GM19238 (cell line): ENCODE data around the gene MEIOB.

Source experiments
- DNase-seq: peaks from one replicate; pipeline ENCODE4 v3.0.0; 2011; ENCODE audit warnings: low spot score; ENCODE audit not compliant: insufficient read length

The MEIOB gene

GRCh38 chr16:1788095-1788707 is 83.8 kb downstream of the MEIOB start:
- DNase-seq = no peak

- no peak for DNase-seq
Measured at GRCh38 chr16:1787322-1788094, 84.5 kb downstream of the MEIOB start.

GRCh38 chr16:1787056-1787321 is 85.0 kb downstream of the MEIOB start:
- DNase-seq = no peak

- no peak for DNase-seq
Measured at GRCh38 chr16:1786242-1787055, 85.5 kb downstream of the MEIOB start.

- no peak for DNase-seq
Measured at GRCh38 chr16:1785846-1786170, 86.2 kb downstream of the MEIOB start.

- no peak for DNase-seq
Measured at GRCh38 chr16:1784977-1785845, 86.8 kb downstream of the MEIOB start.
